Upper lobe of left lung (tissue), 6 donors: ENCODE results near the gene RTN4. TPM values are rescaled to one million over a fixed set of nuclear protein-coding genes. Genes with fewer than 3 reads are reported as not detected.
A peak's percentile ranks its signal among the peaks of the same experiment; 100 is the strongest.

Experiments
- ATAC-seq, 2 donors: fragments of 200-7000 bp; cut with Tn5 transposase; one replicate each; pipeline ENCODE4 v1.9.1; 2022; ENCODE audit warnings: mild to moderate bottlenecking in 2 of 2, moderate library complexity in 2 of 2; ENCODE audit not compliant: low FRiP score in 2 of 2
- DNase-seq, 2 donors: peaks; one replicate each; pipeline ENCODE4 v3.0.0-alpha.2; 2019 to 2020
- H3K27ac ChIP-seq, 4 donors: fragments of 200-600 bp; sonication (generic); one replicate each; pipeline ENCODE4 v1.5.1; 2016 to 2019
- H3K27me3 ChIP-seq, 4 donors: fragments of 200-600 bp; sonication (generic); one replicate each; pipeline ENCODE4 v1.5.1; 2017 to 2019
- H3K36me3 ChIP-seq, 4 donors: fragments of 200-600 bp; sonication (generic); one replicate each; pipeline ENCODE4 v1.5.1; 2016 to 2019
- H3K4me1 ChIP-seq, 4 donors: fragments of 200-600 bp; sonication (generic); one replicate each; pipeline ENCODE4 v1.5.1; 2018 to 2019
- H3K4me3 ChIP-seq, 4 donors: fragments of 200-600 bp; sonication (generic); one replicate each; pipeline ENCODE4 v1.5.1; 2017 to 2019; ENCODE audit warnings: mild to moderate bottlenecking in 2 of 4, moderate library complexity in 1 of 4
- H3K9me3 ChIP-seq, 4 donors: fragments of 200-600 bp; sonication (generic); one replicate each; pipeline ENCODE4 v1.5.1; 2018 to 2019
- EP300 ChIP-seq, 4 donors: sonication (generic); formaldehyde crosslinking; IDR thresholded peaks; one replicate each; pipeline ENCODE4 v1.5.1; 2017; ENCODE audit warnings: antibody characterized with exemption in 4 of 4, control low read depth in 2 of 4
- POLR2A ChIP-seq, 4 donors: fragments of 450-650 bp; IDR thresholded peaks; one replicate each; pipeline ENCODE4 v1.5.1; 2016 to 2017; ENCODE audit warnings: antibody characterized with exemption in 4 of 4, mild to moderate bottlenecking in 2 of 4
- POLR2AphosphoS5 ChIP-seq, 2 donors: sonication (generic); formaldehyde crosslinking; IDR thresholded peaks; one replicate each; pipeline ENCODE4 v1.5.1; 2017; ENCODE audit warnings: antibody characterized with exemption in 2 of 2
- WGBS, 2 donors: methylation state at CpG; one replicate each; pipeline ENCODE4 v1.1.5; 2017 to 2018; 5-methylcytosine and 5-hydroxymethylcytosine counted together
- total RNA-seq, 6 donors: library from RNA; depleted of rRNA in 4 of 6; stranded (reverse); fragments of >200 nt in 4 of 6; gene quantifications; one replicate each; pipeline versions ENCODE4 v1.1.0 to v1.2.1, GENCODE V29; 2016 to 2021
- TF ChIP-seq, protein P1 (sequence below), 6 experiments: fragments of 450-650 bp in 4 of 6; fragments of 200-600 bp in 2 of 6; sonication (generic) in 2 of 6; IDR thresholded peaks; one replicate each; pipeline ENCODE4 v1.5.1; 2016 to 2019; ENCODE audit warnings: antibody characterized with exemption in 6 of 6
- donor health status: DM: no; HTN: no; CAD: no; lungs with moderate emphysema.
- donor health status: DM: no; HTN: yes; CAD: no; lungs with severe emphysema.

Gene RTN4
- total RNA-seq, 6 donors from 2014 or later, result 128 to 345 (median 233) TPM

DNA sequence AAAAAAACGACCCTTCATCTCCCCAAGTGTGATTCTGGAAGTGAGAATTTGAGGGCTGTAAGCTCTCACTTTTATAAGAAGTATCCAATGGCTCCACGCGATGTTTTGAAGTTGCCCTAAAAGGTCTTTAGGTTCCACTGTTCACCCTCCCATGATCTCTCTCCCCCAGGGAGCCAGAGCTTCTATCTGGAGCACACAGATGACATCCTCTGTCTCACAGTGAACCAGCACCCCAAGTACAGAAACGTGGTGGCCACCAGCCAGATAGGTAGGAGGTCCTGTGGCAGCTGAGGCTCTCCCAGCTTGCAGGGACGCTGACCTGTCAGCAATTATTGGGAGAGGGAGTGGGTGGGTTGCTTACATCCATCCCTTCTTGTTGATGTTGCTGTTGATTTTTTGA lies 97.8 kb downstream of the RTN4 start:
- H3K27ac ChIP-seq, result no peak overlapping the region
- H3K36me3 ChIP-seq, result no peaks in the 10 kb centered on the region
- ATAC-seq, result no peak
- DNase-seq, result no peak
- peaks cover 0 to 7% (median 3%) of the 10 kb centered on the region in 4 donors for H3K4me1 ChIP-seq
- H3K9me3 ChIP-seq, result no peaks in the 10 kb centered on the region
- 70 to 71% methylated on average over 5 of the region's 5 CpGs for WGBS, 2 donors
- TF ChIP-seq, protein P1, sequence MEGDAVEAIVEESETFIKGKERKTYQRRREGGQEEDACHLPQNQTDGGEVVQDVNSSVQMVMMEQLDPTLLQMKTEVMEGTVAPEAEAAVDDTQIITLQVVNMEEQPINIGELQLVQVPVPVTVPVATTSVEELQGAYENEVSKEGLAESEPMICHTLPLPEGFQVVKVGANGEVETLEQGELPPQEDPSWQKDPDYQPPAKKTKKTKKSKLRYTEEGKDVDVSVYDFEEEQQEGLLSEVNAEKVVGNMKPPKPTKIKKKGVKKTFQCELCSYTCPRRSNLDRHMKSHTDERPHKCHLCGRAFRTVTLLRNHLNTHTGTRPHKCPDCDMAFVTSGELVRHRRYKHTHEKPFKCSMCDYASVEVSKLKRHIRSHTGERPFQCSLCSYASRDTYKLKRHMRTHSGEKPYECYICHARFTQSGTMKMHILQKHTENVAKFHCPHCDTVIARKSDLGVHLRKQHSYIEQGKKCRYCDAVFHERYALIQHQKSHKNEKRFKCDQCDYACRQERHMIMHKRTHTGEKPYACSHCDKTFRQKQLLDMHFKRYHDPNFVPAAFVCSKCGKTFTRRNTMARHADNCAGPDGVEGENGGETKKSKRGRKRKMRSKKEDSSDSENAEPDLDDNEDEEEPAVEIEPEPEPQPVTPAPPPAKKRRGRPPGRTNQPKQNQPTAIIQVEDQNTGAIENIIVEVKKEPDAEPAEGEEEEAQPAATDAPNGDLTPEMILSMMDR (IDR thresholded peaks at IDR 0.05), result no peak
- TF ChIP-seq EP300 (IDR thresholded peaks at IDR 0.05), result no peak
- no peak for TF ChIP-seq POLR2AphosphoS5 (IDR thresholded peaks at IDR 0.05)
- no peak for TF ChIP-seq POLR2A (IDR thresholded peaks at IDR 0.05)
- H3K27me3 ChIP-seq, result no peaks in the 10 kb centered on the region
- no peak overlapping the region for H3K4me3 ChIP-seq

DNA sequence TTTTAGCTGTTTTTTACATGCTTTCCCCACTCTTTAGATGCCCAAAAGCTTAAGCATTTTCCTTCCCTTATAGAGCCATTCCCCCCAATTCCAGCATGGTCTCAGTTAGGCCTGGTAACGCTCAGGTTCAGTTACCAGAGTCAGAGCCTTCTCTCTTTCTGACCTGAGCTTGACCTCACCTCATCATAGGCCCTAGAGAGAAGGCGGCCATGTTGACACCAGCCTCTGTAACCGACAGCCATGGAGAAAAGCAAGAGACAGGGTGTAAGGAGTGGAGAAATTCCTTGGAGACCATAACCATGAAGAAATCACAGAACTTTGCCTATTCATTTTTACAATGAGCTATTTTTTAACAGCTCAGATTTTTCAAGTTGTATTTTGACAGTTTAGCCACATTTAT lies 99.4 kb downstream of the RTN4 start:
- no peaks in the 10 kb centered on the region for H3K27me3 ChIP-seq
- TF ChIP-seq POLR2AphosphoS5 (IDR thresholded peaks at IDR 0.05), result no peak
- no peak for TF ChIP-seq POLR2A (IDR thresholded peaks at IDR 0.05)
- TF ChIP-seq, protein P1 (IDR thresholded peaks at IDR 0.05), result no peak
- no peak for TF ChIP-seq EP300 (IDR thresholded peaks at IDR 0.05)
- DNase-seq, result no peak
- no peaks in the 10 kb centered on the region for H3K9me3 ChIP-seq
- no peak for ATAC-seq
- peaks cover 6 to 14% (median 7%) of the 10 kb centered on the region in 4 donors for H3K4me1 ChIP-seq
- no peak overlapping the region for H3K4me3 ChIP-seq
- no peak overlapping the region for H3K27ac ChIP-seq
- H3K36me3 ChIP-seq, result no peaks in the 10 kb centered on the region
- WGBS, 2 donors, result 89 to 94% methylated on average over 3 of the region's 3 CpGs

DNA sequence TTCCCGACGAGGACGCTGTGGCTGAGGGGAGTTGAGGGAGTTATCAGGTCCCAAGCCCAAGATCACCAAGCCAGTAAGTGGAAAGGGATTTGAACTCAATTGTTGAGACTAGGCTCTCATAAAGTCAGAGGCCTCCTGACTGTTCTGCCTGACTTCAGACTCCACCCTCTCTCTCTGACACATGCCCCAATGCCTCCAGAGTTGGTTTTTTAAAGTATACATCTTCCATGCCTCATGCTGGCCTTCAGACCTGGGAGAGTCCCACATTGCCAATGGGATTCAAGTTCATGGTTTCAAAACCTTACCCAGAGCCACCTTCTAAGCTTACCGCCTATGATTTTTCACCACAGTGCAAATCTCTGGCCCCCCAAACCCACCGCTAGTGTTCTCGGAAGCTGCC lies 100.8 kb downstream of the RTN4 start:
- Histone ChIP-seq H3K27ac (no peak overlapping the region), H3K4me1 (peaks cover 5 to 13% (median 9%) of the 10 kb centered on the region in 4 donors), H3K9me3 (no peaks in the 10 kb centered on the region), H3K27me3 (no peaks in the 10 kb centered on the region), H3K4me3 (no peak overlapping the region), H3K36me3 (no peaks in the 10 kb centered on the region)
- ATAC-seq (no peak), DNase-seq (no peak)
- TF ChIP-seq, protein P1 (IDR thresholded peaks at IDR 0.05), result no peak
- TF ChIP-seq EP300 (IDR thresholded peaks at IDR 0.05) (no peak), POLR2AphosphoS5 (IDR thresholded peaks at IDR 0.05) (no peak), POLR2A (IDR thresholded peaks at IDR 0.05) (no peak)
- 97 to 98% methylated on average over 6 of the region's 6 CpGs for WGBS, 2 donors

DNA sequence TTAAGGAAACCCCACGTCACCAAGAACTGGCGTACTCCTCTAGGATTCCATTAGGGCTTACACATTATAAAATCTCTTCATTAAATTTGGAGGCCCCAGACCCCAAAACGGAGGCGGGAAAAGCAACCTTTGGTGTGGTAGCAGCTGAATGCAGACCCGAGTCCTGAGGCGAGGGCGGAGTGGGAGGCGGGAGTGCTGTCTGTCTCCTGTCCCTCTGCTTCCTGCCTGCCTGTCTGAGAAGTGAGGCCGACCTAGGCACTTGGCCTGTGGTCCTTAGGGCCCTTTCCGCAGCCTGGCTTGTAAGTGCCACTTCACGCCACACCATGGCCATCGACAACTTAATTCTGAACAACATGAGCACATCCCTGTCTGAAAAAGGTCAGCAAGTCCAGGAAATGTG lies 102.1 kb downstream of the RTN4 start:
- peak in 1 of 2 donors; percentile 10 for DNase-seq
- peaks cover 5 to 13% (median 9%) of the 10 kb centered on the region in 4 donors for H3K4me1 ChIP-seq
- H3K27ac ChIP-seq, result no peak overlapping the region
- no peak overlapping the region for H3K4me3 ChIP-seq
- H3K27me3 ChIP-seq, result no peaks in the 10 kb centered on the region
- H3K9me3 ChIP-seq, result no peaks in the 10 kb centered on the region
- TF ChIP-seq POLR2AphosphoS5 (IDR thresholded peaks at IDR 0.05) (no peak), EP300 (IDR thresholded peaks at IDR 0.05) (no peak), POLR2A (IDR thresholded peaks at IDR 0.05) (no peak)
- TF ChIP-seq, protein P1 (IDR thresholded peaks at IDR 0.05), result no peak
- no peak for ATAC-seq
- 92 to 93% methylated on average over 11 to 12 of the region's 12 CpGs for WGBS, 2 donors
- no peaks in the 10 kb centered on the region for H3K36me3 ChIP-seq

DNA sequence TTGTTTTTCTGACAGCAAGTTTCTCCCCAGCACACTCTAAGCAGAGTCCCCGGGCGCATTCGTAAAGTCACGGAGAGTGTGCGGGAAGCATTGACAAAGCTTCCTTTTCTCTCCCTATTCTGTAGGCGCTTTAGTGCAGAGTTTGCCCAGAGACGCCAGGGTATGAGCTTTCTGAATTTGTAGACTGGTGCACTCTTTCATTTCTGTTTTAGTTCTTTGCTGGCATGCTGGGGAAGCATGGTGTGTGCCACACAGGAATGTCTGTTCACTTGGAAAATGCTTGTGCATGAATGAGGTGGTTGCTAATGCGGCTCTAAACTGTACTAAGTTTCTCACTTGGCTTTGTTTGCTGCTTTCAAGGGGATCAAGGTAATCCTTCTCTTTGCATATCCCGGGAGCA lies 102.6 kb downstream of the RTN4 start:
- H3K9me3 ChIP-seq, result no peaks in the 10 kb centered on the region
- H3K36me3 ChIP-seq, result no peaks in the 10 kb centered on the region
- H3K4me3 ChIP-seq, result no peak overlapping the region
- H3K27me3 ChIP-seq, result no peaks in the 10 kb centered on the region
- TF ChIP-seq, protein P1 (IDR thresholded peaks at IDR 0.05), result no peak
- TF ChIP-seq POLR2AphosphoS5 (IDR thresholded peaks at IDR 0.05), result no peak
- TF ChIP-seq EP300 (IDR thresholded peaks at IDR 0.05), result no peak
- no peak for TF ChIP-seq POLR2A (IDR thresholded peaks at IDR 0.05)
- ATAC-seq, result no peak
- H3K27ac ChIP-seq, result no peak overlapping the region
- peaks cover 5 to 13% (median 9%) of the 10 kb centered on the region in 4 donors for H3K4me1 ChIP-seq
- 90 to 93% methylated on average over 9 of the region's 9 CpGs for WGBS, 2 donors
- no peak for DNase-seq
